Activated T-cell treated with anti-CD3 and anti-CD28 coated beads, Interleukin-2, amount 50 U/mL, for 1 hour (primary cell): ENCODE data around the gene IL31RA.

Source experiments
- DNase-seq: peaks from one replicate; pipeline ENCODE4 v3.0.0-alpha.2; 2020

IL31RA gene

DNA sequence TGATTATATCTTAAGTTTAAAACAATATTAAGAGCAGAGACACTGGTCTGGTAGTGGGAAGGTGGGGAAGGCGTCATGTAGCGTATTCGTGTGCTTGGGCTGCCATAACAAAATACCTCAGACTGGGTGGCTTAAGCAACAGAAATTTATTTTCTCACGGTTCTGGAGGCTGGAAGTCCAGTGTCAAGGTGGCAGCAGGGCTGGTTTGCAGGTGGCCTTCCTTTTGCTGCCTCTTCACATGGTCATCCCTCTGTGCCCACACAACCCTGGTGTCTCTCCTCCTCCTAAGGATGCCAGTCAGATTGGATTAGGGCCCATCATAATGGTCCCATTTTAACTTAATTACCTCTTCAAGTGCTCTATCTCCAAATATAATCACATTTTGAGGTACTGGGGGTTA, 9.6 kb downstream of the IL31RA start:
- DNase-seq = no peak

DNA sequence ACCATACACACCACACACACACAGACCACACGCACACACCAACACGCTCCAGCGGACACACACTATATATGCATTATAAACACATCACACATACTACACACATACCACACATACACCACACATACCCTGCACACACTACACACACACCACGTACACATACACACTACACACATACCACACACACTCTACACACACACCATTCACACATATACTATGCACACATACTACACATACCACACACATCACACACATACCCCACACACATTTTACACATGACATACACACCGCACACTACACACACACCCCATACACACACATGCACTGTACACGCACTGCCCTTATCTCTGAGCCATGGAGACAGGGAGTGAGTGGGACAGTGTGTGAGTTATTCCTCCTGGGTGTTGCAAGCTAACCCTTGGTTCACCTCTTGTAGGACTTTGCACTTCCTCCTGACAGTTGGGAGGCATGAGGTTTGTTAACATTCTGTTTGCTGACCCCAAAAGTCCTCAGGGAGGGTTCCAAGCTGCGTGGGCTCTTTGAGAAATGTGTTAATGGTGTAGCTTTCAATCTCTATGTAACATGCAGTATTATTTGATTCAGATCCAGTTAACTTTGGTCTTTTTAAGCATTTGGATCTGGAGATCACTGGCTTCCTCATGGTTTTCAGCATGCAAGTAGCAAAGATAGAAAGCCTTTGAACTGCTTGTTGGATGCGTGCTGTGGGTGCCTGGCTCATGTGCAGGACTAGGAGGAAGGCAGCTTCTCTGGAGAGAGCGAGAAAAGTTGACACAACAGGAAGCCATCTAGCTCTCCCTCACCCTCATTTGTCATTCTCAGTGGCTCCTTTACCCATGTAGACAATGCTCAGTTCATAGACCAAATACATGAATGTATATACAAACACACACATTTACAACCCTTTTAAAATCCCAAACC, 13.7 kb downstream of the IL31RA start:
- DNase-seq = no peak

DNA sequence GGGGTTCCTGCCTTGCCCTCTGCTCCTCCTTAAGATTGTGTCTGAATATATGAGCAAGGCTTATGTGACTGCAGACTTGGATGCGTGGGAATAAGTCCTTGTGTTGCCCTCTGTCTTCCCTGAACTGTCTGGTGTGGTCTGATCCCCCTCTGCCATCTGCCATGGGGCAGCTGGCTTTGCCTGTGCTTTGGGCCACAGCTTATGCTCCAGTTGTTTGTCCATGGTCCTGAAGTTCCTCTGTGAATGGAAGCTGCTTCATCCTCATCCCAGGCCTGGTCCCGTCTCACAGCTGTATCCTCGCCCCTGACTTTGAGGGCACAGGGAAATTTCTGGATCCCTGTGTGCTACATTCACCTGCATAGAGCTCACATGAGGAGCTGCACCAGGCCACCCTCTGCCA, 14.7 kb downstream of the IL31RA start:
- DNase-seq = no peak

DNA sequence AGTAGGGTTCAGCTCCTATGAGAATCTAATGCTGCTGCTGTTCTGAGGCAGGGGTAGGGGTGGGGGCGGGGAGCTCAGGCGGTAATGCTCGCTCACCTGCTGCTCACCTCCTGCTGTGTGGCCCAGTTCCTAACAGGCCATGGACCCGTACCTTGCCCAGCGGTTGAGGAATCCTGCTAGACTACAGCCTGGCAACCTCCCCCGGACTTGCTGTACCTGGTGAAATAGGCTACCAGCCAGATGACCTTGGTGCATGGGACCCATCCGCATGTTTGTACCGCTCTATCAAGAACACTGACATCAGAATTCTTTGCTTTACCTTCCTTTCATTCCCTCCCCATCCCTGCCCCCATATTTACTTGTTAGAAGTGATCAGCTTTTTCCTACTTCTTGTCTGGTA, 15.3 kb downstream of the IL31RA start:
- no peak for DNase-seq

DNA sequence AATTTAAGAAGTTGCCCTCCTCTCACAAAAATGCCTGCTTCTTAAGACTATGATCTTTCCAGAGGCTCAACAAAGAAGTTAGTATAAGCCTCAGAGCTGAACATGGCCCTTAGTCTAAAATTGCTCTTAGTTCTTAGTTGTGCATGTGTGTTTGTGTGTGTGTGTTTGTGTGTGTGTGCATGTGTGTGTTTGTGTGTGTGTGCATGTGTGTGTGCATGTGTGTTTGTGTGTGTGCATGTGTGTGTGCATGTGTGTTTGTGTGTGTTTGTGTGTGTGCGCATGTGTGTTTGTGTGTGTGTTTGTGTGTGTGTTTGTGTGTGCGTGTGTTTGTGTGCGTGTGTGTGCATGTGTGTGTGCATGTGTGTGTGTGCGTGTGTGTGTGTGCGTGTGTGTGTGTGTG, 15.8 kb downstream of the IL31RA start:
- DNase-seq = no peak

DNA sequence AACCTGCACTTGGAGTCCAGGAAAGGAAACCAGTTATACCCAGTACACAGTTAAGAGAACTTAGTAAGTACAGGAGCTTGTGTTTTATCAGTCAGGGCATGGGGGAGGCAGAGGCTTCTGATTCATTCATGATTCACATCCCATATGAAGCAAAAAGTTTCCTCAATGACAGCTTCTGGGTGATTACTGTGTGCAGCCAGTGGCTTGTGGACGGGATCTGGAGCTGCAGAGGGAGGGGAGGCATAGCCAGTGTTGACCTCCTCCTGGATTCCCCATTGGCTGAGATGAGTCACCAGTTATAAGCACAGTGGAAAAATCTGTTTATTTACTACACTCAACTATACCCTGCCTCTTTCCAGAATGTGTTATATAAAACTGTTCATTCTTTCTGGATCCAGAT, 17.7 kb downstream of the IL31RA start:
- DNase-seq = no peak

DNA sequence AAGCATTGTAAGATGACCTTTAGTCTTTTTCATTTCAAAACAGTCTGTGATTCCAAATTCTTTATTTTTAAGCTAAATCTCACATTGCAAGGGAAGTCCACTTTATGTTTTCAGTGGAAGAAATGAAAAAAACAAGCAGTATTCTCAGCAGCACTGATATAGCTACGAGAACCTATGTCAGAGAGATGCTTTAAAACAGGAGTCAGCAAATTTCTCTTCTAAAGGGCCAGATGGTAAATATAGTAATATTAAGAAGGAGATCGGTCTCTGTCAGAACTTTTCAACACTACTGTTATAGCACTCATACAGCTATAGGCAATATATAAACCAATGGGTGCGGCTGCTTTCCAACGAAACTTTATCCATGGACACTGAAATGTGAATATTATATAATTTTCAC, 18.7 kb downstream of the IL31RA start:
- DNase-seq = no peak

DNA sequence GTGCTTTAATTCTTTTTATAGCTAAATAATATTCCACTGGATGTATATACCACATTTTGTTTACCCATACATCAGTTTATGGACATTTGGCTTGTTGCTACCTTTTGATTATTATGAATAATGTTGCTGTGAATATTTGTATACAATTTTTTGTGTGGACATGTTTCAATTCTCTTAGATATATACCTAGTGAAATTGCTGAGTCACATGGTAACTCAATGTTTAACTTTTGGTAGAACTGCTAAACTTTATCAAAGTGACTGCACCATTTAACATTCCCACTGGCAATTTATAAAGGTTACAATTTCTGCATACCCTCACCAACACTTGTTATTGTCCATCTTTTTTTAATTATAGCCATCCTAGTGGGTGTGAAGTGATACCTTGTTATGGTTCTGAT, 22.1 kb downstream of the IL31RA start:
- no peak for DNase-seq

DNA sequence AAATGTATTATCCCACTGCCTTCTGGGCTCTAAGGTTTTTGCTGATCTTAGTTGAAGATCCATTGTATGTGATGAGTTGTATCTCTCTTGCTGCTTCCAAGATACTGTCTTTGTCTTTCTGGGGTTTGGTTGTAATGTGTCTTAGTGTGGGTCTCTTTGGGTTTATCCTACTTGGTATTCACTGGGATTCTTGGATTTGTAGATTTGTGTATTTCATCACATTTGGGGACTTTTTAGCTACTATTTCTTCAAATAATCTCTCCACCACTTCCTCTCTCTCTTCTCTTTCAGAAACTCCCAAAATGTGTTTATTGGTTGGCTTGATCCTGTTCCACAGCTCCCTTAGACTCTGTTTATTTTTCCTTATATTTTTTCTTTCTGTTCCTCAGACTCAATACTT, 26.5 kb downstream of the IL31RA start:
- DNase-seq = no peak

DNA sequence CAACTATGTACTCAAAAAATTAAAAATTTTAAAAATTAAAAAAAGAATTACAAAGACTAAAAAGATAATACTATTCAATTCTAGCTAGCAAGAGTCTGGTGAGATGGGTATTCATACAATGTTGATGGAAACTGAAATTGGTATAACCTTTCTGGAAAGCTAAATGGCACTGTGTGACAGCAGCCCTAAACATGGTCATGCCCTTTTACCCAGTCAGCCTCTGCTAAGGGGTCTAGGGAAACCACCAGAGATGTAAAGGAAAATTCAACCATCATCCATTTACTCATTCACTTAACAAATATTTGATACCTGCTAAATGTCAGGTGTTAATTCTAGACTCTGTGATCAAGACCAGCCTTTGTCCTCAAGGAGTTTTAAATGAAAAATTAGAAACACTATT, 29.3 kb downstream of the IL31RA start:
- DNase-seq = no peak

DNA sequence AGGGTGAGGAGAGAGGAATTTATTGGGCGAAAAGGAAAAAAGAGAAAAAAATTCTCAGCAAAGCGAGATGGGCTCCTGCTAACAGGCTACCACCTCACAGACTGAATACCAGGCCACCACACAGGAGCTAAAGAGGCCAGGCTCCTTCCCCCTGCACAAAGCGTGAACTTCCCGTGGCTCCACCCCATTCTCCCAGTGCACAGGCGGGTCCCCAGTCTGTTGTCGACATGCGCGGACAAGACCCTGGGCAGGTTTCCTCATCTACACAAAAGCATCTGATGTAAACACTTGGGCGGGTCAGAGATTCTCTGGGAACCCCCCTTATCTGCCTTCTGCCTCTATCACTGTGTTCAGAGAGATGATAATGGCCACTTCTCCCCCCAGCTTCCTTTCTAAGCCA, 34.2 kb downstream of the IL31RA start:
- no peak for DNase-seq

DNA sequence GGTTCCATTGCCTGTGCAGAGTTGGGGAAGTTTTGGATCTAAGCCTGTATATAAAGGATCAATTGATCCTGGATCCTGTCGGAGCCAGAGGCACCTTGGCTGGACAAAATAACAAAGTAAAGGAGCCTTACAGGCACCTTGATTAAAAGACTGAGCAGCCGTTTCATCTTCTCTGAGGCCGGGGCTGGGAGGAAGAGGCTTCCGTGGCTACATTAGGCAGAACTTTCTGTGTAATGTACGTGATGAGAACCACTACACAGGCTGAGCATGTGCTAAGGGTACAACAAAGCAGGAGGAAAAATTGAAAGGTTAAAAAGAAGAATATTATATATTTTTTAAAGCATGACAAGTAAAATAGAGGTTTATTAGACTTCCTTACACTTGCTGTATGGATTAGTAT, 37.0 kb downstream of the IL31RA start:
- no peak for DNase-seq

DNA sequence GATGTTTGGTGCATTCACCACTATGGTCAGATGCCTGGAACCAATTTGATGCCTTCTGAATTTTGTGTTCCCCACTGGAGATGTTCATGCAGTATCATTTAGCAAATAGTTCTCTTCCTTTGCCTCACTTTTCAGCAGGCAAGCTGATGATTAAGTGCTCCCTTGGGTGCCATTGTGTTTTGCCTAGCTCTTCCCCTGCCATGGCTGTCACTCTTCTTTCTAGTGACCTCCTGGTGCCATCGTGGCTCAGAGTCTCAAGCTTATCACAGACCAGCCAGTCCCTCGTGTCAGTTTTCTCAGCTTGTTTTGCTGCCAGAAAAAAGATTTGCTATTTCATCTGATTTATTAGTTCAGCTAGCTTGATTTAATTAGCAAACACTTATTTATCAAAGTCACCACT, 41.3 kb downstream of the IL31RA start:
- DNase-seq = no peak

DNA sequence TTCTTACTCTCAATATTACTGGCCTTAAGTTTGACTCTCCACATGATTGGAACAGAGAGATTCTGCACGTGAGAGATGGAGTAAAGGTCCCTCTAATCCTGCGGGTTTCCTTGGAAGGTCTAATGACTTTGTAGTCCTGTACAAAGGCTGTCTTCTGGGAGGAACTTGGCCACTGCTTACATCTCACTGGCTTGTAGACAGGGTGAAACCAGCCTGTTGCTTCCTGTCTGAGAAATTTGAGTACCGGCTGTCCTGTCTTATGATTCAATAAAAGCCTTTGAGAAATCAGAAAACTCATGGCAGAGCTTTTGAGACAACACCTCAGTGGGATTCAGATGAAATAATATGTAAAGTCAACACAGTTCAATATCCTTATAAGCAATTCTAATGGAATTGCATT, 43.0 kb downstream of the IL31RA start:
- DNase-seq = no peak

DNA sequence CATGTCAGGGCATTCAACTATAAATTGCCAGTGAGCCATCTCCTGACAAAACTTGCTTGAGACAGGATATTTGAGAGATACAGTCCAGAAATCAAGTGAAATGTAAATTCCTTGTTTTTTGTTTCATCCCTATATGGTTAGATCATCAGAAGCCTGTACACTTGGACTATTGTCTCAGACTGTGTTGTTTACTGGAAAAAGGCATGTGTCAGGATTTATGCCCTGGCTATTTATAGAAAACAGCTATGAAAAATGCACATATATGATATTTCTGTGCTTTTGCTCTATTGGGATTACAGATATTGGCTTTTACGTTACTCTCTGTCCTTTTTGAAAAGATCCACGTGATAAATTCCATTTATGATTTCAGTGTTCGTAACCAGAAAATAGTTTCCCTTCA, 44.2 kb downstream of the IL31RA start:
- no peak for DNase-seq

DNA sequence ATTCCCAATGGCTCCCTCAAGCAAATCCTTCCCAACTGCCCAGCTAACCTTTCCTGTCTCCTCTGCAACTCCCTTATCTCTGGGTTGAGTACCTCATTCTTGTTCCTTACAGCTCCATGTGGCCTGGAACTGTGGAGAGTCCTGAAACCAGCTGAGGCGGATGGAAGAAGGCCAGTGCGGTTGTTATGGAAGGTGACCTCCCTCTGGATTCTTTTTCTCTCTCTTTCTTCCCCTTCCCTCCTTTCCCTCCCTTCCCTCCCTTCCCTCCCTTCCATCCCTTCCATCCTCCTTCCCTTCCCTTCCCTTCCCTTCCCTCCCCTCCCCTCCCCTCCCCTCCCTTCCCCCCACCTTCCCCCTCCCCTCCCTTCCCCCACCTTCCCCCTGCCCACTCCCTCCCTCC, 45.1 kb downstream of the IL31RA start:
- DNase-seq = no peak

DNA sequence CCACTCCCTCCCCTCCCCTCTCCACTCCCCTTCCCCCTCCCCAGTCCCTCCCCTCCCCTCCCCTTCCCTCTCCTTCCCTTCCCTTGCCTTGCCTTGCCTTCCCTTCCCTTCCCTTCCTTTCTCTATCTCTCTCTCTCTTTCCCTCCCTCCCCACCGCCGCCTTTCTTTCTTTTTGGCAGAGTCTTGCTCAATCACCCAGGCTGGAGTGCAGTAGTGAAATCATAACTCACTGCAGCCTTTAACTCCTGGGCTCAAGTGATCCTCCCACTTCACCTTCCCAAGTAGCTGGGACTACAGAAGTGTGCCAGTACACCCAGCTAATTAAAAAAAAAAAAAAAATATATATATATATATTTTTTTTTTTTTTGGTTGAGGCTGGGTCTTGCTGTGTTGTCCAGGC, 45.5 kb downstream of the IL31RA start:
- DNase-seq = no peak

DNA sequence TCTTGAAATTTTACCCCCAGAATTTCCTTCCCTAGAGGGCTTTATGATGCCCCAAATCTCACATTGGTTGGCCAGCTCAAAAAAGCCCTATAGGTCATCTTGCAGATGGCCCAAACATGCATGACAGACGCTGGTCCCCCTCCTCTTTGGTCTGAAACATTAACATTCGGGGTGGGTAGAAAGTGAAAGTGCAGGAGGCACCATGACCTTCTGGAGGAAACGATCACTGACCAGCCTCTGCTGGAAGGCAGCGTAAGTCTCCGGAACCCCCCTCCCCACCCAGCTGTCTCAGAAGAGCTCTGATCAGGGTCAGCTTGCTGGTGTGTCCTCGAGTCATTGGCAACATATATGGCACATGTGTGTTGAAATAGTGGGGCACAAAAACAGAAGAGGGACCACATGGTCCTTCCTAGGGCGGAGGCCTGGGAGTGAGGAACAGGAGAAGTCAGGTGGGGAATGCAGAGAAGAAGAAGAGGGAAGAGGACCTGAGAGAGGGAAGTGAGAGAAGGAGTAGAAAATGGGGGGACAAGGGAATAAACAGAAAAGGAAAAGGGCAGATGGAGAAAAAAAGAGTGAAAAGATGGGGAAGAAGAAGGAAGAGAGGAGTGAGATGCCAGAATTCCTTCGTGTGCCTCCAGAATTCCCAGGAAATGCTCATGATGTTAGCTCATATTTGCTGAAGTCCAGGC, 46.2 kb downstream of the IL31RA start:
- DNase-seq = no peak

DNA sequence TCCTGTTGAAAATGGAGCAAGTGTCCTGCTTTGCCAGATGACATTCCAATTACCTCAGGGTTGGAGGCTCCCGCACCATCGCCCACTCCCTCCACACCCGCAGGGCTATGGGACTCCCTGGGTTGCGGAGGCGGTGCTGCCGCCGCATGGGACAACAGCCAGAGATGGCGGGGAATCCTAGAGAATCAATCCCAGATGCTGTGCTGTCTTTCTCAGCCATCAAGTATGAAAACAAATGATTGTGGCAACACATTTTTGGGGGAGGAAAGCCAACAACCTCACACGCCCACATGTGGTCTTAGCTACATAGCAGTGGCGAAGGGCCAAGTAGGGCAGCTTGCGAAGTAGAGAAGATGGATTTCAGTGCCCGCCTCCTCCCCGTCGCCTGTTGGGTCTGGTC, 46.7 kb downstream of the IL31RA start:
- DNase-seq = no peak

DNA sequence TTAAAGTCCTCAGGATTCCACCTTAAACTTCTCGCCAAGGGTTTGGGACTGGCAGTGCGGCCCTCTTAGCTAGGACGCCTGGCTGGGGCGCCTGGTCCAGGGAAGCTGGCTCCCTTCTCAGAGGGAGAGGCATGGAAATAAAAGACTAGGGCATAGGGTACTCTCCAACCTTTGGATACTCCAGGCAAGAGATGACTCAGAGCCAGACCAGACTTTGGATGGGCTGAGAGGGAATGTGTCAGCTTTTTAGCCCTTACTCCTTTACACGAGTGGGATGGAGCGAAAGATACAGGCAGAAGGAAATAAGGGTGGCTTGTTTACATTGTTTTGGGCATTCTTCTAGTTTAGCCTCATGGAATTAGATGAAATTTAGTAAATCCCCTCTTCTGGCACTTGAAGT, 48.2 kb downstream of the IL31RA start:
- DNase-seq = no peak

DNA sequence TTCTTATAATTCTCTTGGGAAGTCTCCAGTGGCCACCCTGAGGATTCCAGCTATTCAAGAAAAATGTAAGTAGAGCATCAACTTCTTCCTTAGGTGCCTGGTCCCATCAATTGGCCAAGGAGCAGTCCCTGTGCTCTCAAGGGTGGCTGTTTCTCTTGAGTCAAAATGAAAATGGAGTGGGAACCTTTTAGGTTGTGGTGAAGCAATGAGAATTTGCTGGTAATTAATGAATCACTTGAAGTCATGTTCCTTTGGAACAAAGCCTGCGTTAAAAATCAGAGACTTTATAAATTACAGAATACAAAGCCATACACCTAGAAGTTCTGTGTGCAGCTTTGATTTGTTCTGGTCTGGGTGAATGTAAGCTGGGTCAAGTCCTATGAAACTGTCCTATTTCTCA, 48.9 kb downstream of the IL31RA start:
- DNase-seq = no peak

DNA sequence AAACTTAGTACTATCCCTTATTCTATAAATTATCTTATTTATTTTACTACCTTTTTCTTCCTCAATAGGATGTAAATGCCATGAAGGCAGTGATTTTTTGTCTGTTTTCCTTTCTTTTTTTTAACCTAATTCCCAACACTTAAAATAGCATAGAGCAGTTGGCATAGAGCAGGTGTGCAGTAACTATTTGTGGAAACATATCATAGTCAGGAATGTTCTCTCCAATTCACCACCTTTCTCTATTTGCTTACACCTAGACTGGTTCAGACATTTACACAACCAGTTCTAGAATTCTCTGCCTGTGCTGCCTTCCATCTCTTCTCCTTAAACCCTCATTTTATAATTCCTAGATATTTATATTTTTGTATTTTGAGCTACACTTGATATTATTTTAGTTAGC, 49.6 kb downstream of the IL31RA start:
- DNase-seq = no peak

DNA sequence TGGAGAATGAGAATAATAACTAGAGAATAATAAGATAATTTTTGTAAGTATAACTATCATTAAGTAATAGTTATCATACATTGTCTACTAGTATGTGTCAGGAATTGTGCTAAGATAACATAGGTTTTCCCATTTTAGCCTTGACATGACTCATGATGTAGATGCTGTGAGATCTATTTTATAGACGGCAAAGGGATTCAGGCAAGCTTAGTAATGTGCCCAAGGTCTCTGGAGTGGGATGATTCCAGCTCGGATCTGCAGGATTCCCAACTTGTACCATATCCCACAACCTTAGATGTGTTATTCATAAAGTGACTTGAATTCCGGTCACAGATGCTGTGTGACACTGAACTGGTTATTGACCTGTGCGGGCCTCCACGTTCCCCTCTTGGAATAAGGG, 51.5 kb downstream of the IL31RA start:
- no peak for DNase-seq

DNA sequence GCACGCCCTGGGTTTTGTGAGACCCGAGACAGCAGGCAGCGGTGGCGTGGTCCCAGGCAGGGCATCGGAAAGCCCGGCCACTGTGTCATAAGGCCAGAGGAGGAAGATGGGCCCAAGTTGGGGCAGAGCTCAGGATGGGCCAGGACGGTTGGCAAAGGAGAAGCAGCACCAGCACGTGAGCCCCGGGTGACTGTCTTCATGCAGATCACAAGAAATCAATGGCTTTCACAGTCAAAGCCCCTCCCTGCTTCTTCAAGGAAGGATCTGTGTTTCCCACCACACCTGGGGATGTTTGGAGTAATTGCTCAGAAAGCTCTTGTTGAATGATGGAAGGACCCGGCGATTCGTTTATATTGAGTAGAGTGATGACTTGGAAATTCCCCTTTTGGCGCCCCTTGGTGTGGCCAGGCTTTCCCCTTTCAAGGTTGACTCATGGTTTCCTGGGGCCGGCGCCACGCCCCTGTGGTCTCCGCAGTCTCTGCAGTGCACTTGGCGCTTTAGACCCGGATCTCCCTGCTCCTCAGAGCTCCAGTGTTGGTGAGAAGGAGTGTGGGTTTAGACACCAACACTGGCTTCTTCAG, 52.1 kb downstream of the IL31RA start:
- DNase-seq = peak; percentile 64
